HG03097 (cell line): Measurements from ENCODE around the gene CMYA5.
"Not testable (repeated sequence)": the region's sequence is repeated elsewhere in the genome, so short reads cannot be mapped to it uniquely, and the experiment has no call there.

ENCODE experiments used
- ATAC-seq: cut with Tn5 transposase; IDR thresholded peaks from one replicate; pipeline ENCODE4 v1.9.1; 2021; ENCODE audit not compliant: unreplicated experiment, low FRiP score

Gene CMYA5

DNA sequence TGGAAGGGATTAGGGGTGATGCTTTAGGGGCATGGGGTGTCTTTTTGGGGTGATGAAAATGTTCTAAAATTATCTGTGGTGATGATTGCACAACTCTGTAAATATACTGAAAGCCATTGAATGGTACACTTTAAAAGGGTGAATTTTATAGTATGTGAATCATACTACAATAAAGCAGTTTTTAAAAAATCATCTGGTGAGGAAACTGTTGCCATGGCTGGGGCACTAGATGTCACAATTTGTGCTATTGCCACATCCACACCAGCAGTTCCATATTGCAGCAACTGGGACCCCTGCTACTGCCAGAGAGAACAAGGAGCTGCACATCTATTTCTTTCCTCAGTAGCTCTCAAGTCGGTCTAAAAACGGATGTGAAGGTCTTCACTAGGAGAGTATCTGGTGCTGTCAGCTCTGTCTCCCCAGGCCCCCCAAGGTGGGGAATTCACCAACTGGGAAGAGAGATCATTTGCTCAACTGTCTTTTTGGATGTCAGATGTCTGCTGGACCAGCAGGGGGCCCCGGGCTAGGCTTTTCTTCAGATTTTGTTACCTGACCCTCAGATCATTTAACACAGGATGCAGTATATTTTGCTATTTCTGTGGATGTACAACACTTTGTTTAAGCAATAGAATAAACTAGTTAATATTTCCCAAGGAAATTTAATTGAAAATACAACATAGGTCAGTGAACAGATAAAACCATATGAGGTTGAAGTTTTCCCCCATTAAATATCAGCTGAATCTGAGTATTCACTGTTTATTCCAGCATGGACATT, 13.2 kb downstream of the CMYA5 start:
- ATAC-seq = no peak

DNA sequence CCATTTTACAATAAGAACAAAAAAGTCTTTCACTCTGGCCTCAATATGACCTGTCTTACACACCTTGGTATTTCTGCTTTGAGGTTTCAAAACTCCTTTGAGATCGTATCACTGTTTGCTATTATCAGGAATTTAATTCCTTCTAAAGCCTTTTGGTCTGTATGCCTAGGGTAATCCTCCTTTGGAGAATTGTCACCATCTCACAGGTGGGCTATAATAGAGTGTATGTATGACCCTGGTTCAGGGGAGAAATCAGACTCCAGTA, 13.7 kb downstream of the CMYA5 start:
- ATAC-seq = no peak

DNA sequence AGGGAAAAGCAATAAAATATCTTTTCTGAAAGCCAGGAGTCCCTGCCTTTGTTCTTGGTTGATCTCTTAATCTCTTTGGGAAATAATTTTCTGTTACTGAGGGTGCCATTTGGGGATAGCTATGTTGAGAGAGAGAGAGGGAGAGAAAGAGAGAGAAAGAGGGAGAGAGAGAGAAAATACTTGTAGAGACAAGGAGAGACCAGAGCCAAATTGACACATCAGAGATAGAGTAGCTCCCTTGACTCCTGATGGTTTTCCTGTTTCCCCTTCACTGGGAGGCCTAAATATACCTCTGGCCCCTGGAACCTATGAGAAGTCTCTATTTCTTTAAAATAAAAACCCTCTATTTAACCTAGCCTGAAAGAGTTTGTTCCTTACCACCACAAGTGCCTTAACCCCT, 14.9 kb downstream of the CMYA5 start:
- ATAC-seq = no peak

DNA sequence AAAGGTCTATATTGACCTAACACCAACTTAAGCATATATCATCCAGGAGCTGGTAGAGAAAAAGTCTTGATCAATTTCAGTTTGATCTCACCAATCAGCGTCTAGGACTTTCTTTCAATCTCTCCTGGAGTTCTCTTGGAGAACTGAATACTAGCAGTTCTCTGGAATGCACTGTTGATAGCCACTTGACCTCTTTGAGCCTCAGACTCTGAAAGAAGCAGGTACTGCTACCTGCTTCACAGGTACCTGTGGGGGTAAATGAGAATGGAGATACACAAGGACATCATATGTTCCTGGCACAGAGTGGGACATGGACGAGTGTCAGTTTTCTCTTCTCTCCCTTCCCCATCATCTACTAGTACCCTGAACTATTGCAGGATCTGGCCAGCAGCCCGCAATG, 16.0 kb downstream of the CMYA5 start:
- no peak for ATAC-seq

DNA sequence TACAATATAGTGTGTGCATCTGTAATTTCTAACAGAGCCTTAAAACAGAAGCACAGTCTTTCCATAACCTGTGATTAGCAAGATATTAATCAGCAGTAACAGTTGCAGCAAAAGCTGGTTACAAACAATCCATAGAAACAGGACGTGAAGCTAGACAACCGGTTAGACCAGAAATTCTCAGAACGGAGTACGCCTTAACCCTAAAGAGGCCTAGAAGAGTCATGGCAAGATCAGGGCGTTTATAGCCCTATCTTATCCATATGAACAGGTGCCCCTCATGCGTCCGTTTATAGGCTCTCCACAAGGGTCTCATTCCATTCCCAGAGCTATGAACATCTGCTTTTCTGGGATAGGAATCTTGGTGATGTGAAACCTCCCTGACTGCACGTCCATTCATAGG, 16.7 kb downstream of the CMYA5 start:
- ATAC-seq = not testable (repeated sequence)

DNA sequence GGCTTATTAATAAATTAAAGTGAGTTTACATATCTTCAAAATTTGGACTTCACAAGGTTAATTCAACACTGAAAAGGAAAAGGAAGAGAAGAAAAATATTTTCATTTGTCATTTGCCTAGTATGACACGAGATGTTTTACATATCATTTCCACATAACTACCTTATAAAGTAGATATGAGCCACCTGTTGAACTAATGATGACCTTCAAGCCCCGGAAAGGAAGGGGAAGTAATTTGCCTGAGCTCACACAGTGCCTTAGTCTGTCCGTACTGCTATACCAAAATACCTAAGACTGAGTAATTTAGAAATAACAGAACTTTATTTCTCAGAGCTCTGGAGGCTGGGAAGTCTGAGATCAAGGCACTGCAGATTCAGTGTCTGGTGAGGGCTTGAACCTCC, 17.9 kb downstream of the CMYA5 start:
- no peak for ATAC-seq

DNA sequence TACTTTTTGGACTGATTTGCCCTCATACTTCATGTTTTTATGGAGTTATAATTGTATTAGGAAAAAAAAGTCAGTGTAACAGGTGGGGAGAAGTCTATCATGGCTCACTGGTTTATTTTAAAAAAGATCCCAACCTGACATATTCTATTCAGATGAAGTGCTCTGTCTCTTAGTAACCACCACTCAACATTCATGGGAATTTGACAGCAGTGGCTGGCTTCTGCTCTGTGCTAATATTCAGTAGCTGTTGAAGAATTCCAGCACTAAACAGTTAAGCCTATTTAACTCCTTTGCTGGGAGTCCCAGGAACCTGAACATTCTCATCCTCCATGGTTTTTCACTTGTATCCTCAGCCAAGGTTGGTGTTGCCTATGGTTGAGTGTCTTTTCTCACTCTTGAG, 23.1 kb downstream of the CMYA5 start:
- ATAC-seq = no peak

DNA sequence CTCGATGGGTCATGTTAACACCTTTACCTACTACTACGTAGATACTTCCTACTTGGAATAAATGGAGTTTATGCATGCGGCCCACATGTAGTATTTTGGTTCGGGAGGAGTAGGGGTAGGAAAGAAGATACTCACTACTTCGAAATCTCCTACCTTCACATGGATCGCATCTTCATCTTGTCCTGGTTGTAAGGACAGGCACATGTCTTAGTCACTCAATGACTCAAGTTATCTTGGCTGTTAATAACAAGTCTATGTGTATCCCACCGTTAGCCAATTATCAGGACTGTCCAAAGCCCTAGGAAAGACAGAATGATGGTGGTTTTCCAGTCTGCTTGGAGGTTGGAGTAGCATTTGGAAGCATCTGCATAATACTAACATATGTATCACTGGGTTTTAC, 24.1 kb downstream of the CMYA5 start:
- ATAC-seq = no peak

DNA sequence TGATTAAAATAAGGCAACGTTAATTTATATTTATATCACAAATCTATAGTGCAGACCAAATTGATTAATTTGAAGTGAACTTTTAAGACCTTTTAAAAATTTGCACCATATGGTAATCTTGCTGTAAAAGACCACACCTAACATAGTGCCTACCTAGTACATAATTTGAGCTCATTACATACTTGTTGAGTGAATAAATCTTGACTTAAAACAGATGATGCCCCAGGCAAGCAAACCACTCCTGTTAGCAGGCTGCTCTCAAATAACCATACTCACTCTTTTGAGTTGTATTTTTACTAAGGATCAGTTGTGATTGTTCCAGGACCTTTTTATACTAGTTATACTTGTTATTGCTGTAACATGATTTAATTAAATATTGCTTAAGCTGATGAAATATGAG, 27.2 kb downstream of the CMYA5 start:
- ATAC-seq = no peak

DNA sequence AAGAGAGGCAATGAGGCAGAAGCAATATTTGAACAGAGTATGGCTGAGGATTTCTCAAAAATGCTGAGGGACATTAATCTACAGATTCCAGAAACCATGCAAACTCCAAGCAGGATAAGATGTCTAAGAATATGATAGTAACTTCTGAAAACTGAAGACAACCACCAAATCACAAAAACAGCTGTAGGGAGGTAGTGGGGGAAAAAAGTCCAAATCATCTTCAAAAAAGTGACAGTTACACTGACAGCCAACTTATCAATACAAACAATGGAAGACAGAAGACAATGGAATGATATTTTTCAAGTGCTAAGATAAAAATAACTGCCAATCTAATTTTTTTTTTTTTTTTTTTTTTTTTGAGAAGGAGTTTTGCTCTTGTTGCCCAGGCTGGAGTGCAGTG, 30.5 kb downstream of the CMYA5 start:
- no peak for ATAC-seq

DNA sequence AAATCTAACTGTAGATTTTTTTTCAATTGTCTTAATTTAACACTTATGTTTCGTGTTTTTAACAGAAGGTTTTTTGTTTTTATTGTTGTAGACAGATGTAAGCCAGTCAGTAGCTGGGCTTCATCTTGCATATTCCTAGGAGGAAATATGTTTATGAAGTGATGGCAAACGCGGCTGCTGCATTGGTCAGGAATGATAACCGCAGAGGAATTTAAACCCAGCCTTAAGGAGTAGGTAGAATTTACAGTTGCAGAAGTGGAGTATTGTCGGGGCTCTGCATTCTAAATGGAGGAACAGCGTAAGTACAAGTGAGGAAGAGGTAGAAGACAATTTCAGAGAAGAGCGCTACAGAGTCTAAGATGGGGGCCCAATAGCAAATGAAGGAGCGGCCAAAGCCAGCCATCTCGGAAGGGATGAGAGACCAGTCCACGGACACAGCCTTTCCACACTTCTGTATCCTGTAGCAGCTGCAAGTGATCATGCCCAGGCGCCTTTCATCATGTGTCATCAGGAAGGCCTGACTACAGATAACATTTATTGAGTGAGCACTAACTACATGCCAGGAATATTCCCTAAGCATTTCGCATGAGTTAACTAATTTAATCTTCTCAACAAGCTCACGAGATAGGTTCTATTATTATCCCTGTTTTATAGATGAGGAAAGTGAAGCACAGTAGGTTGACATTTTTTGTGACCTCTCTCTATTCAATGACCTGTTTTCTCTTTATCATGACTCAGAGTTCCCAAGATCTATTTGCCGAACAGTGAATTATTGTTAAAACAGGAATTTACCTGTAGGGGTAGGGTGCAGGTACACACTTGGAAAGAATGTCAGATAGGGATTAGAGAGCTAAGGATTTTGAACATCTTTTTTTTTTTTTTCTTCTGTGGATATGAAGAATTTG, 38.1 kb downstream of the CMYA5 start:
- ATAC-seq = no peak

DNA sequence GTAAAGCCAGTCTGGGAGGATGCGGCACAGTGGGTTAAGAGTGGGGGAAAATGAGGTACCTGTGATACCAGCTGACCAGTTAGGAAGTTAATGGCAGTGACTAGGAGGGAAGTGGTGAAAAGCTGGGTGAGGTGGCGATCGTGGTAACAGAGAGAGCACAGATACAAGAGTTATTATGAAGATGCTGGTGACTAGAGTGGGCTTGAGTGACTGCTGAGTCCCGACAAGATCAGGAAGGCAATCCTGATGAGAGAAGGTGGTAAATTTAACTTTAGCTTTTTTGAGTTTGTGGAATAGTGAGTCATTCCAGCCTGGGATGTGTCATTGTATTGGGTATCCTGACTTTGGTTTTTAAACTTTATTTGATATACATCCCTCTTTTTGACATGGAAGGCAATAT, 38.8 kb downstream of the CMYA5 start:
- ATAC-seq = no peak

DNA sequence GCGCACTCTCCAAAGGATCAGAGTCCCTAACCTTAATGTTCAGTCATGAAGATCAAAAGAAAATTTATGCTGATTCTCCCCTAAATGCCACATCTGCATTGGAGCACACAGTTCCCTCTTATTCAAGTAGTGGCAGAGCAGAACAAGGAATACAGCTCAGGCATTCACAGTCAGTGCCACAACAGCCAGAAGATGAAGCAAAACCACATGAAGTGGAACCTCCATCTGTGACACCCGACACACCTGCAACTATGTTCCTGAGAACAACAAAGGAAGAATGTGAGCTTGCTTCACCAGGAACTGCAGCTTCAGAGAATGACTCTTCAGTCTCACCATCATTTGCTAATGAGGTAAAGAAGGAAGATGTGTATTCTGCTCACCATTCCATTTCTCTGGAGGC, 40.0 kb downstream of the CMYA5 start:
- no peak for ATAC-seq

DNA sequence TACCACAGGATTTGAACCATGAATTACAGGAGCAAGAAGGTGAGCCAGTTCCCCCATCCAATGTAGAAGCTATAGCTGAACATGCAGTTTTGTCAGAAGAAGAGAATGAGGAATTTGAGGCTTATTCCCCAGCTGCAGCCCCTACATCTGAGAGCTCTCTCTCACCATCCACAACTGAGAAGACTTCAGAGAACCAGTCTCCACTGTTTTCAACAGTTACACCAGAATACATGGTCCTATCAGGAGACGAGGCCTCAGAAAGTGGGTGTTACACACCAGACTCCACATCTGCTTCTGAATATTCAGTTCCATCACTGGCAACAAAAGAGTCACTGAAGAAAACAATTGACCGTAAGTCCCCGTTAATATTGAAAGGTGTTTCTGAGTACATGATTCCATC, 40.9 kb downstream of the CMYA5 start:
- no peak for ATAC-seq

DNA sequence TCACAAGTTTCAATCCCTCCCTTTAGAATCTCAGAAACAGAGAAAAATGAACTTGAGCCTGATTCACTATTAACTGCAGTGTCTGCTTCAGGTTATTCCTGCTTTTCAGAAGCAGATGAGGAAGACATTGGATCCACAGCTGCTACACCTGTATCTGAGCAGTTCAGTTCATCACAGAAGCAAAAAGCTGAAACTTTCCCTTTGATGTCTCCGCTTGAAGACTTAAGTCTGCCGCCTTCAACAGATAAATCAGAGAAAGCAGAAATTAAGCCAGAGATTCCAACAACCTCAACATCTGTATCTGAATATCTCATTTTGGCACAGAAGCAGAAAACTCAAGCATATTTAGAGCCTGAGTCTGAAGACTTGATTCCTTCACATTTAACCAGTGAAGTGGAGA, 42.1 kb downstream of the CMYA5 start:
- ATAC-seq = no peak

DNA sequence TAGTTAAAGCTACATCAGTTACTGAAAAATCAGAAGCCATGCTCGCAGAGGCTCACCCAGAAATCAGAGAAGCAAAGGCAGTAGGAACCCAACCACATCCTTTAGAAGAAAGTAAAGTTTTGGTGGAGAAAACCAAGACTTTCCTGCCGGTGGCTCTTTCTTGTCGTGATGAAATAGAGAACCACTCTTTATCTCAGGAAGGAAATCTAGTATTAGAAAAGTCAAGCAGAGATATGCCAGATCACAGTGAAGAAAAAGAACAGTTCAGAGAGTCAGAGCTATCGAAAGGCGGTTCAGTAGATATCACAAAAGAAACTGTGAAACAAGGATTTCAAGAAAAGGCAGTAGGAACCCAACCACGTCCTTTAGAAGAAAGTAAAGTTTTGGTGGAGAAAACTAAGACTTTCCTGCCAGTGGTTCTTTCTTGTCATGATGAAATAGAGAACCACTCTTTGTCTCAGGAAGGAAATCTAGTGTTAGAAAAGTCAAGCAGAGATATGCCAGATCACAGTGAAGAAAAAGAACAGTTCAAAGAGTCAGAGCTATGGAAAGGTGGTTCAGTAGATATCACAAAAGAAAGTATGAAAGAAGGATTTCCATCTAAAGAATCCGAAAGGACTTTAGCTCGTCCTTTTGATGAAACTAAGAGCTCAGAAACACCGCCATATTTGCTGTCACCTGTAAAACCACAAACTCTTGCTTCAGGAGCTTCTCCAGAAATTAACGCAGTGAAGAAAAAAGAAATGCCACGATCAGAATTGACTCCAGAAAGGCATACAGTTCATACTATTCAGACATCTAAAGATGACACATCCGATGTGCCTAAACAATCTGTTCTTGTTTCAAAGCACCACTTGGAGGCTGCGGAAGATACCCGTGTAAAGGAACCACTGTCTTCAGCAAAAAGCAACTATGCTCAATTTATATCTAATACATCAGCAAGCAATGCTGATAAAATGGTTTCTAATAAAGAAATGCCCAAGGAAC, 47.2 kb downstream of the CMYA5 start:
- ATAC-seq = no peak

DNA sequence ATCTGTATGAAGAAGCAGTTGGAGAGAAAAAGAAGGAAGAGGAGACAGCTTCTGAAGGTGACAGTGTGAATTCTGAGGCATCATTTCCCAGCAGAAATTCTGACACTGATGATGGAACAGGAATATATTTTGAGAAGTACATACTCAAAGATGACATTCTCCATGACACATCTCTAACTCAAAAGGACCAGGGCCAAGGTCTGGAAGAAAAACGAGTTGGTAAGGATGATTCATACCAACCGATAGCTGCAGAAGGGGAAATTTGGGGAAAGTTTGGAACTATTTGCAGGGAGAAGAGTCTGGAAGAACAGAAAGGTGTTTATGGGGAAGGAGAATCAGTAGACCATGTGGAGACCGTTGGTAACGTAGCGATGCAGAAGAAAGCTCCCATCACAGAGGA, 48.7 kb downstream of the CMYA5 start:
- ATAC-seq = no peak

DNA sequence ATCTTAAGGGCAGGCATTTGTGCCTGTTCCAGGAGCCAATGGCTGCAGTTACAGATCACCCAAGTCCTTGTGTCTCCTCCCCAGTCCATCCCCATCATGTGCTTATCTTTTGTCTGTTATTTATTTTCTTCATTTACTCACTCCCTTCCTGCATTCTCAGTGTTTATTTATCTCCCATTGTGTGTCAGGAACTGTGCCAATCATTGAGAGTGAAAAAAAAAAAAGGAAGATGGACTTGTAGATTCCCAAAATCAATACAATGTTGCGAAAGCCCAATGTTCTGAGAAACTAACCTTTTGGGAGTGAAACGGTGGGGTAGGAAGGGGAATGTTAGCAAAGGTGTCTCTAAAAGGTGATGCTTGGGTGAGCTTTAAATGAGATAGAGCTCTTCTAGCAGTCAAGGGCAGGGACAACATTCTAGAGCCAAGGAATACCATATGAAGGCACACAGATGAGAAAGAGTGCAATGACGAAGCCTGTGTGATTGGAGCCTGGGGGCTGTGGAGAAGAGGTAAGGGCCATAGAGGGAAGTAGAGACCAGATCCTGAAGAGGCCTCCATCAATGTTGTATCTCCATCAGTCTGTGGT, 53.0 kb downstream of the CMYA5 start:
- no peak for ATAC-seq

DNA sequence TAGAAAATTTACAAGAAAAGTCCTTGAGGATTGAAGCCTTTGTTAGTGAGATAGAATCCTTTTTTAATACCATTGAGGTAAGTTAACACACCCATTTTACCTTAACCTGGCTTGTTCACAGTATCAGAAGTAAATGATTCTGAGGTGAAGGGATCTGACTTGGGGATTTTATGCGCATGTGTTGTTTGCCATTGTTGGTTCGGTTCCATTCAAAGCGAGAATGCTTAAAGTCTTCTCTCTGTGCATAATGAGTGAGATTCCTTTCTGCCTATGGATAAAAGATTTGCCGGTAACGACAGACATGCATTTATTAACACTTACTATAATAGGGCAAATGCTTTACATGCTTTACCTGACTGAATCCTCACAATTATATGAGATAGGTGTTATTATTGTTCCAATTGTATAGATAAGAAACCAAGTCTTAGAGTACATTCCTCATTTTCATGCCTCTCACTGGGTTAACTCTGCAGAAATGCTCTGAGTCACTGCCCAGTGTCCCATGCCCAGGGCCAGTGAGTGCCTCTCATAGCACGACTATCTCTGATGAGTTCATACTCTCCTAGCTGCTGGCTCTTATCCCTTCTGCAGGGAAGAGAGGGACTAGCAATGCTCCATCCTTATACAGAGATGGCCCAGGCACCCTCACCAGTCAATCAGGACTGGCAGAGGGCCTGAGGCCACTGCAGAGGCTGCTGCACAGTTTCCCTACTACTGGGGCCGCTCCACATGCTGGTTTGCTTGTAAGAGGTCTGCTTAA, 54.4 kb downstream of the CMYA5 start:
- no peak for ATAC-seq

DNA sequence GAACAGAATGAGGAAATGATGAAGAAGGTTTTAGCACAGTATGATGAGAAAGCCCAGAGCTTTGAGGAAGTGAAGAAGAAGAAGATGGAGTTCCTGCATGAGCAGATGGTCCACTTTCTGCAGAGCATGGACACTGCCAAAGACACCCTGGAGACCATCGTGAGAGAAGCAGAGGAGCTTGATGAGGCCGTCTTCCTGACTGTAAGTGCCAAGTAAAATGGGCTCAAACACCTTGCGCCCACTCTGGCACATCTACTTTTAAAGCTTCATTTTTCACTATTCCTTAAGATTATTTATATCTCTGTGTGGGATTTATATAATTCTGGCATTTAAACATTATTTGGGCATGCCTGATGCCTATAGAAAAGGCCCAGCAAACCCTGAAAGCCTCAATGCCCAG, 55.6 kb downstream of the CMYA5 start:
- no peak for ATAC-seq
